Endodermal cell (in vitro differentiated cells): ENCODE results near the gene PPM1L. TPM values are rescaled to one million over a fixed set of nuclear protein-coding genes. Genes with fewer than 3 reads are reported as not detected.

ENCODE experiments used
- DNase-seq: peaks from one replicate; pipeline ENCODE4 v3.0.0-alpha.2; 2017
- H3K27ac ChIP-seq: 2 replicates; pipeline ENCODE4 v1.5.1; 2013; ENCODE audit warnings: mild to moderate bottlenecking, low read depth, low read length, moderate library complexity
- H3K27me3 ChIP-seq: 2 replicates; pipeline ENCODE4 v1.6.1; 2013; ENCODE audit warnings: mild to moderate bottlenecking, low read length, moderate library complexity; ENCODE audit not compliant: insufficient read depth, control insufficient read depth, poor library complexity, severe bottlenecking
- H3K36me3 ChIP-seq: 2 replicates; pipeline ENCODE4 v1.7.0; 2013; ENCODE audit warnings: mild to moderate bottlenecking, low read length, moderate library complexity; ENCODE audit not compliant: control insufficient read depth, insufficient read depth
- H3K4me1 ChIP-seq: one replicate; pipeline ENCODE4 v1.7.0; 2013; ENCODE audit warnings: low read length; ENCODE audit not compliant: control insufficient read depth, insufficient read depth
- H3K4me3 ChIP-seq: 2 replicates; pipeline ENCODE4 v1.5.1; 2013; ENCODE audit warnings: mild to moderate bottlenecking, low read length, moderate library complexity
- H3K9ac ChIP-seq: 2 replicates; pipeline ENCODE4 v1.6.1; 2013; ENCODE audit warnings: mild to moderate bottlenecking, low read length, moderate library complexity; ENCODE audit not compliant: poor library complexity, severe bottlenecking; ENCODE audit errors: extremely low read depth
- H3K9me3 ChIP-seq: 2 replicates; pipeline ENCODE4 v1.6.1; 2013; ENCODE audit warnings: mild to moderate bottlenecking, low read length, moderate library complexity; ENCODE audit not compliant: control insufficient read depth
- H3K27ac Mint-ChIP-seq: 2 replicates; pipeline ENCODE4 v1.8.0; 2020; ENCODE audit warnings: mixed read lengths
- H3K27me3 Mint-ChIP-seq: 2 replicates; pipeline ENCODE4 v1.8.0; 2021; ENCODE audit warnings: mild to moderate bottlenecking, mixed read lengths; ENCODE audit not compliant: insufficient read depth
- H3K36me3 Mint-ChIP-seq: 2 replicates; pipeline ENCODE4 v1.8.0; 2020; ENCODE audit warnings: low read depth, mixed read lengths
- H3K4me1 Mint-ChIP-seq: 2 replicates; pipeline ENCODE4 v1.8.0; 2020; ENCODE audit warnings: mixed read lengths
- H3K4me3 Mint-ChIP-seq: 2 replicates; pipeline ENCODE4 v1.8.0; 2020; ENCODE audit warnings: mild to moderate bottlenecking, moderate library complexity, mixed read lengths
- H3K9me3 Mint-ChIP-seq: 2 replicates; pipeline ENCODE4 v1.8.0; 2020; ENCODE audit warnings: mild to moderate bottlenecking, mixed read lengths
- WGBS, 2 experiments: methylation state at CpG; one replicate each; pipeline versions ENCODE4 v1.1.5 to v1.1.7; 2013; ENCODE audit warnings: missing lambda C conversion rate in 2 of 2, mixed read lengths in 1 of 2; ENCODE audit not compliant: insufficient coverage in 1 of 2, insufficient read length in 1 of 2; 5-methylcytosine and 5-hydroxymethylcytosine counted together
- total RNA-seq, 2 donors: library from RNA; stranded (reverse); fragmentation: NEBNext Ultra II Directional in 1 of 2; extraction: Animal tissue kit (Norgen Biotek cat#: 25700) in 1 of 2; gene quantifications; 2 replicates in 1 of 2; 3 replicates in 1 of 2; pipeline ENCODE4 v1.2.1, GENCODE V29; 2021
- TF ChIP-seq, protein P1 (sequence below): fragments of 200-600 bp; sonication (generic); conservative IDR thresholded peaks from 2 replicates; pipeline ENCODE4 v1.5.0; 2021; ENCODE audit warnings: antibody characterized with exemption, mild to moderate bottlenecking

Gene PPM1L
- total RNA-seq, 2 donors from 2014 or later, result 1.6 to 3.3 TPM

DNA sequence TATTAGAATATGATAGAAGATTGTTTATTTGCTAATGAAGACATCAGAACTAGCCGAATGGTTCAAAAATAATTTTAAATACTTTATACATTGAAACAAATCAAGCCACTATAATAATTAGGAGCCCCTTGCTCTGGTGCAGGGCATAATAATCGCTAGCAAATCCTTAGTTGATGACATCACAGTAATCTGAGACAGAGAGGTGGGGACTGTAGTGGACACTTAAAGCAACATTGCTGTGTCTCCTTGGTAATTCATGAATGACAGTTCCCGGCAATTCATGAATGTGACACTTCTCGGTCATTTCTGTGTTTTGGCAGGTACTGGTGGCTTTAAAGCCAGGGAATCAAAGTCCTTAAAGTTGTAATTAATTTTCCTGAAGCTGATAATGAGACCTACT is 114.3 kb downstream of the PPM1L start:
- H3K9me3 ChIP-seq, result no peaks in the 10 kb centered on the region
- Mint-ChIP-seq H3K4me1 (no peaks in the 10 kb centered on the region), H3K27ac (no peak overlapping the region), H3K27me3 (no peaks in the 10 kb centered on the region), H3K4me3 (no peak overlapping the region), H3K36me3 (no peaks in the 10 kb centered on the region), H3K9me3 (no peaks in the 10 kb centered on the region)
- DNase-seq, result no peak
- H3K4me3 ChIP-seq, result no peak overlapping the region
- no peaks in the 10 kb centered on the region for H3K27me3 ChIP-seq
- no peaks in the 10 kb centered on the region for H3K4me1 ChIP-seq
- TF ChIP-seq, protein P1, sequence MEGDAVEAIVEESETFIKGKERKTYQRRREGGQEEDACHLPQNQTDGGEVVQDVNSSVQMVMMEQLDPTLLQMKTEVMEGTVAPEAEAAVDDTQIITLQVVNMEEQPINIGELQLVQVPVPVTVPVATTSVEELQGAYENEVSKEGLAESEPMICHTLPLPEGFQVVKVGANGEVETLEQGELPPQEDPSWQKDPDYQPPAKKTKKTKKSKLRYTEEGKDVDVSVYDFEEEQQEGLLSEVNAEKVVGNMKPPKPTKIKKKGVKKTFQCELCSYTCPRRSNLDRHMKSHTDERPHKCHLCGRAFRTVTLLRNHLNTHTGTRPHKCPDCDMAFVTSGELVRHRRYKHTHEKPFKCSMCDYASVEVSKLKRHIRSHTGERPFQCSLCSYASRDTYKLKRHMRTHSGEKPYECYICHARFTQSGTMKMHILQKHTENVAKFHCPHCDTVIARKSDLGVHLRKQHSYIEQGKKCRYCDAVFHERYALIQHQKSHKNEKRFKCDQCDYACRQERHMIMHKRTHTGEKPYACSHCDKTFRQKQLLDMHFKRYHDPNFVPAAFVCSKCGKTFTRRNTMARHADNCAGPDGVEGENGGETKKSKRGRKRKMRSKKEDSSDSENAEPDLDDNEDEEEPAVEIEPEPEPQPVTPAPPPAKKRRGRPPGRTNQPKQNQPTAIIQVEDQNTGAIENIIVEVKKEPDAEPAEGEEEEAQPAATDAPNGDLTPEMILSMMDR, result no peak
- no peak overlapping the region for H3K27ac ChIP-seq
- 56 to 78% methylated on average over 1 to 4 of the region's 4 CpGs for WGBS, 2 experiments
- no peak overlapping the region for H3K9ac ChIP-seq
- no peaks in the 10 kb centered on the region for H3K36me3 ChIP-seq

DNA sequence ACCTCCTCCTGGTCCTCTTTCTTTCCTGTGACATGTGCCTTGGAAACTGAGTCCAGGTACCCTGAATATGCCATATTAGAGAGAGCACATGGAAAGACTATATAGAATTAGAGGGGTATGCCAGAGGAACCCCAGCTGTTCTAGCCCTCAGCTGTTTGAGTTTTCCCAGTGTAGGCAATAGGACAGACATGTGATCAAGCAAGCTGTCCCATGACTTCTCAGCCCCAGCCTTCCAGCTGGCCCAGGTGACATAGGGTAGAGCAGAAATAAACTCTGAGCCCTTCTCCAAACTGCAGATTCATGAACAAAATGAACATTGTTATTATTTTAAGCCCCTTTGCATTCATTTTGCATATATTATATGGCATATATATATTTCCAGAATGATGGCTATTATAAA is 118.7 kb downstream of the PPM1L start:
- Mint-ChIP-seq H3K27ac (no peak overlapping the region), H3K36me3 (no peaks in the 10 kb centered on the region), H3K4me3 (no peak overlapping the region), H3K27me3 (no peaks in the 10 kb centered on the region), H3K4me1 (no peaks in the 10 kb centered on the region), H3K9me3 (peaks cover 5% of the 10 kb centered on the region)
- Histone ChIP-seq H3K27me3 (no peaks in the 10 kb centered on the region), H3K9me3 (no peaks in the 10 kb centered on the region), H3K9ac (no peak overlapping the region), H3K27ac (no peak overlapping the region), H3K36me3 (no peaks in the 10 kb centered on the region), H3K4me3 (no peak overlapping the region), H3K4me1 (no peaks in the 10 kb centered on the region)
- TF ChIP-seq, protein P1, result no peak
- DNase-seq, result no peak

DNA sequence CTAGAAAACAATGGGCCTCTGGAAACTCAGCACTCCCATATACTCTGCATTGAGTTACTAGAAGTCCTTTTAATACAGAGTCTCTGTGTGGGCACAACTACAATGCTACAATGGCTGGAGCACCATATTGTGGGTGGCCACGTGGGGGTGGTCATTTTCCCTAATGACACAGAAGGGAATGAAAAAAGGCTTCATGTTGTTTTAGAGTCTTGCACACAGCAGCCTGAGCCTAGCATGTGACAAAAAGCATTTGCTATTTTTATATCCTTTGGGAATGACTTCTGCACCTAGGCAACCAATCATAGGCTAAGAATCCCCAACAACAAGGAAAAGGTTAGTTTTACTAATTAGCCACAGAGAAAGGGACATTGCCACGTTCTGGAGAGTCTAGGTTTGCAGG is 120.6 kb downstream of the PPM1L start:
- Mint-ChIP-seq H3K27me3 (no peaks in the 10 kb centered on the region), H3K4me3 (no peak overlapping the region), H3K27ac (no peak overlapping the region), H3K4me1 (no peaks in the 10 kb centered on the region), H3K36me3 (no peaks in the 10 kb centered on the region), H3K9me3 (peaks cover 5% of the 10 kb centered on the region)
- H3K27me3 ChIP-seq, result no peaks in the 10 kb centered on the region
- WGBS, 2 experiments, result 80 to 81% methylated on average over 1 to 2 of the region's 2 CpGs
- no peaks in the 10 kb centered on the region for H3K4me1 ChIP-seq
- no peak overlapping the region for H3K9ac ChIP-seq
- H3K27ac ChIP-seq, result no peak overlapping the region
- no peaks in the 10 kb centered on the region for H3K36me3 ChIP-seq
- no peak for DNase-seq
- H3K9me3 ChIP-seq, result no peaks in the 10 kb centered on the region
- TF ChIP-seq, protein P1, result no peak
- H3K4me3 ChIP-seq, result no peak overlapping the region
